ENCODE data around the gene FRS3. TPM values are rescaled to one million over a fixed set of nuclear protein-coding genes. Genes with fewer than 3 reads are reported as not detected.

The FRS3 gene
- total RNA-seq, 1 experiment from 2014 or later = 1.9 TPM

- no peak for DNase-seq (ENCODE audit: low read depth)
These were observed 12.3 kb upstream of the FRS3 start for GRCh38 chr6:41791984-41792383.

DNA sequence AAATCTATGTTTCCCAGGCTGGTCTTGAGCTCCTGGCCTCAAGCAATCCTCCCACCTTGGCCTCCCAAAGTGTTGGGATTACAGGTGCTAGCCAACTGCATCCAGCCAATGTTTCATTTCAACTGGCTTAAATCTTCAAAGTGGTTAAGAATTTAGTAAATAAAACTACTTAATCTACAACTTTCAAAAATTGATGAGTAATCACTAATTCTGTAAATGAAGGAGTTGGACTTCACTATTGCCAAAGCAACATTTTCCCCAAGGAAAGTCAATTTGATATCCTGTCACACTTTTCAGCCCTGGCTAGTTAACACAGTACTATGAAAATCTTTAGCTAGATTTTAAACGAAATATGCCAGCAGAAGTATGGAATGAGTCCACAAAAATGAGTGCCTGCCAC is 11.6 kb upstream of the FRS3 start:
- DNase-seq (ENCODE audit: low read depth) = no peak

DNA sequence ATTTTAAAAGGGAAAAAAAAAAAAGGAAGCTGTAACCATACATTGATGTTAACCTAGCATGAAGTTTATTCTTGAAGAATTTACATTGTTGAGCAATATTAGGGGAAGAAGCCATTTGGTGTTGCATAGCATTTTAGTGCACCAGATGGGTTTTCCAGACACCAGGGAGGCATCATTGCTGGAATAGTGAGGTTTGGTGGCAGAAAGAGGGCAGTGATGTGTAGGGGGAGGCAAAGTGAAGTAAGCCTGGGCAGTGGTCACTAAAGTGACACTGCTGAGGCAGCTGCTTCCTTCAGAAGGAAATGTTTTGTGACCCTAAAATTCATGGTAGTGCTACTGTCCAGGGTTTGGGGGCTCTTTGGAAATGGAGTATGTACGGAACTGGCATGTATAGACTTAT is 10.3 kb upstream of the FRS3 start:
- DNase-seq (ENCODE audit: low read depth) = no peak

GRCh38 chr6:41789390-41789724 is 9.7 kb upstream of the FRS3 start:
- DNase-seq (ENCODE audit: low read depth) = no peak

DNA sequence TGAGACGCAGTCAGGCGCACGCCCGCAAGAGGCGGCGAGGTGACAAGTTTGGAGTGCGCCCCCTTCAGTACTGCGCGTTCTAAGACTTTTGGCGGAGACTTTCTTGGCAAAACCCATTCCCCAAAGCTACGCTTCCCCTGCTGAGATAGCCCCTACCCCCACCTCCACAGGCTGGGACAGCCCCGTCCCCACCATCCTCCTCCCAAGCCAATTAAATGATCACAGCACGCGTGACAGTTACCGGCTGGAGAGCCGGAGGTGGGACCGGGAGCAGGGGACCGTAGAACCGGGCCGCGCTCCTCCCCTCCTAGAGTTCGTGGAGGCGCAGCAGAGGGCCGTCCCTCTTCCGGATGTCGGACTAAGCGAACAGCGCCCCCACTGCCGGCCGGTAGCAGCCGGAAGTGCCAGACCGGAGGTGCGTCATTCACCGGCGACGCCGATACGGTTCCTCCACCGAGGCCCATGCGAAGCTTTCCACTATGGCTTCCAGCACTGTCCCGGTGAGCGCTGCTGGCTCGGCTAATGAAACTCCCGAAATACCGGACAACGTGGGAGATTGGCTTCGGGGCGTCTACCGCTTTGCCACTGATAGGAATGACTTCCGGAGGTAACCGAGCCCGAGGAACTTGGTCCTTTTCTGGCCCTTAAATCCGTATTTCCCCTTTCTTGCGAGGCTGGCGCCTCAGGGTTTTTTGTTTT is 7.7 kb upstream of the FRS3 start, which contains the start of gene TOMM6:
TSS of gene TOMM6 (plus strand) at position 476 of the 699 bp plus-strand sequence. CDS start at position 480, 4 bp downstream.
- peak; percentile 94 for DNase-seq (ENCODE audit: low read depth)

DNA sequence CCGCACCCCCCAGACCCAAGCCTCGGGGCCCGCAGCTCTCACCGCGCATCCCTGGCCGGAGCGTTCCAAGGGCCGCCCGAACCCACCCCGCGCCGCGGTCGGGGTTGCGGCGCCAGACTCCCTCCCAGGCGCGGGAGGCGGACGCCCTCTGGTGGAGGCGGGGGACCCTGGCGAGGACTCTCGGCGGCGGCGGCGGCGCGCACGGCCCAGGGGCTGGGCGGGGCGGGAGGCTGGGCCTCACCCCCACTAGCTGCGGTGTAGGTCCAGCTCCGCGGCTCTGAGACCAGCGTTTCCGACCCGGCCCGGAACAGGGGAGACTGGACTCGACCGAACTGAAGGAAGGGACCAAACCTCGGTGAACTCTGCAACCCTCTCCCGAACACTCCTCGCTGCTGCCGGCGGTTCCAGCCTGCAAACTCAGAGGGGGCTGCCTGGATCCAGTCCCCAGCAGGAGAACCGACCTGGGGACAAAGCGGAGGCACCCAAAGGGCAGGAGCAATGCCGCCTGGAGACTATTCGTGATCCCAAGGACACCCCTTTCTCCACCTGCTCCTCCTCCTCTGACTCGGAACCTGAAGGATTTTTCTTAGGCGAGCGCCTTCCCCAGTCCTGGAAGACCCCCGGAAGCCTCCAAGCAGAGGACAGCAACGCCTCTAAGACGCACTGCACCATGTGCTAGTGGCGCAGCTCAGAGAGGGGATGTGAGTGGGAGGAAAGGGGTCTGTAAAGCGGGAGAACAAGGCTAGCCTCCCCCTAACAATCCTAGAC is 6.9 kb upstream of the FRS3 start:
- peak; percentile 64 for DNase-seq (ENCODE audit: low read depth)

DNA sequence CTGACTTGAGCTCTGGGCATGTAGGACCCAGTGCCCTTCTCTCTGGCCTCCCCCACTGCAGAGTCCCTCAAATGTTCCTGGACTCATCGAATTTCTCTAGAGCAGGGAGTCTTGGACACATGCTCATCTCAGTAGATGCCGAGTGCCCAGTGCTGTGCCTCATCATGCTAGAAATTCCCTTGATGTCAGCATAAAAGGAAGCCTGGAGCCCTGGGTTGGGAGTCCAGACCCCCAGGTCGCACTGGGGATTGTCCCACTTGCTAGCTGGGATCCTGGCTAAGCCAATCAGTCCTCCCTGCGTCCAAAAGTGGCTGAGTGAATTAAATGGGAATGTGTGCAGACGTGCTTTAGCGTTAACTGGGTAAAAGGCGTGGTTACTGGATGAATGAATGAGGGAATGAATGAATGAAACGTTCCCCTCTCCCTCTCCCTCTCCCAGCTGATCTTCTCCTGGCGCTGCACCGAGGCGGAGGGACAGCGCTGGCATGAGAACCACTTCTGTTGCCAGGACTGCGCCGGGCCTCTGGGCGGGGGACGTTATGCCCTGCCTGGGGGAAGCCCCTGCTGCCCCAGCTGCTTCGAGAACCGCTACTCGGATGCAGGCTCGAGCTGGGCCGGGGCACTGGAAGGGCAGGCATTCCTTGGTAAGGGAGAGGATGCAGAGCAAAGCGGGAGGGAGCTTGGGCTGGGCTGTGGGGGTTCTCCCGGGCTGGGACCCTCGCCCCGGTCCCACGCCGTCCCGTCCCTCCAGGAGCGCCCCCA is 6.2 kb upstream of the FRS3 start:
- DNase-seq (ENCODE audit: low read depth) = no peak

DNA sequence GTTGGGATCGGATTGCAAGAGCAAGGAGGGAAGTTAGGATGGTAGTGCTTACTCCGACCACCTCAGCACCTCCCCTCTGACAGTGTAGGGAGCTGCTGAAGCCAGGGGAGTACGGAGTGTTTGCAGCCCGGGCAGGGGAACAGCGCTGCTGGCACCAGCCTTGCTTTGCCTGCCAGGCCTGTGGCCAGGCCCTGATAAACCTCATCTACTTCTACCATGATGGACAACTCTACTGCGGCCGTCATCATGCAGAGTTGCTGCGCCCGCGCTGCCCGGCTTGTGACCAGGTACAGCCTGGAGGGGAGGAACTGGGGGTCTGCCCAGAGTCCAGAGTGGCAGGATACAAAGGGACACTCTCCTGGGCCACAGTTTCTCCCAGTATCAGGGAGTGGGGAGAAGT is 5.6 kb upstream of the FRS3 start:
- DNase-seq (ENCODE audit: low read depth) = no peak

- DNase-seq (ENCODE audit: low read depth) = no peak
These were observed 5.0 kb upstream of the FRS3 start for GRCh38 chr6:41784581-41785171.

DNA sequence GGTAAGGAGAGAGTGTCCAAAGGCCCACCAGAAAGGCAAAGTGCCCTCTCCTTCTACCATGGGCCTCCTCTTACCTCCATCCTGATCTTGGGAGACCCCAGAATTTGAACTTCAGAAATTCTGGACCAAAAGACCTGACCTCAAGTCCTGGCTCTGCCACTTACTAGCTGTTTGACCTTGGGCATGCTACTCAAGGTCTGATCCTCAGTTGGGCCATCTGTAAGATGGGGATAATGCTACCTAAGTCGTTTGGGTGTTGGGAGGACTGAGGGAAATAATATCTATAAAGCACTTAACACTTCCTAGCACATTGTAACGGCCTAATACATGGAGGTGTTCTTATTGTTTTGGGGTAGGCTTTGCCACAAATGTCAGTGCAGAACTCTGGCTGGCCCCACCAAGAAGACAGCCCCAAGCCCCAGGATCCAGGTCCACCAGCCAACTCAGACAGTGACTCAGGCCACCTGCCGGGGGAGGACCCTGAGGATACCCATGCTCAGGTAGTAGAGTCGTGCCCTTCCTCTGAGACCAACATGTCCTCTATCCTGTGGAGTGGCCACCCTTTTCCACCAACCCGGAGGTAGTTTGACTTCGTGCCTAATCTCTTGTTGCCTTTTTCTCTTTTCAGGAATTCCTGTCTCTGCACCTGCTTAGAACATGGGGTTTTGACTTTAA is 3.5 kb upstream of the FRS3 start:
- DNase-seq (ENCODE audit: low read depth) = no peak

- no peak for DNase-seq (ENCODE audit: low read depth)
These were observed 1.6 kb upstream of the FRS3 start for GRCh38 chr6:41781366-41781730.

DNA sequence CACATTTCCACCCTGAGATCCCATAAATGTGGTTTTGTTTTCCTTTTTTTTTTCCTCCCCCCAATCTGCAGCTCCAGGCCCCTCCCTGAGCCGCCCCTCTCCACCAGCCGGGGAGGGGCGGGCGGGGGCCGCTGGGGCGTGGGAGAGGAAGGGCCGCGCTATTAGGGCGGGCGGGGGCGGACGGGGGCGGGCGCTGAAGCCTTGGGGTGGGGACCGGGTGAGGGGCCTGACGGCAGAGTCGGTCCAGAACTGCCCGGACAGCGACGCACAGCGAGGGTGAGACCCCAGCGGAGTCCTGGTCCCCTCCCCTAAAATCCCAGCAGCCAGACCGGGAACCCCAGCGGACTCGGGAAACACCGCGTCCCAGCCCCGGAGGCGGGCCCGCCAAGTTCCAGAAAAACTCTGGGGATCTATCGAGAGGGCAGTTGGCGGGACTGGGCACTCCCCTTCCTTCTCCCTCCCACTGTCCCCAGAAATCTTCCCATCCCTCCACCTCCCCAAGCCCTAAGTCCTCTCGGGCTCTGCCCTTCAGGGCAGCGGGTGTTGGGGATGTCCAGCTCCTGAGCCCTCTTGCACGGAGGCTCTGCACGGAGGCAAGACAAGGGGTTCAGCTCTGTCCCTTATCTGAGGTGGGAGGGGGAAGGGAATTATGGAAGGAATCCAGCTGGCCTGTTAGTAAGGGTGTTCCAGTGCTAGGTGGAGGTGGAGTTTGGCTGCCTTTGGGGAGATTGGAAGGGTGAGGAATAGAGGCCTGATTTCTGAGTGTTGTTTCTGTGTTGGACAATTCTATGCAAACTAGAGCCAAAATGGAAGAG is 1.1 kb upstream of the FRS3 start, which contains the start of gene PRICKLE4:
TSS of gene PRICKLE4 (plus strand) at position 232 of the 815 bp plus-strand sequence. CDS start 2,692 bp downstream, outside the sequence.
- DNase-seq (ENCODE audit: low read depth) = no peak

DNA sequence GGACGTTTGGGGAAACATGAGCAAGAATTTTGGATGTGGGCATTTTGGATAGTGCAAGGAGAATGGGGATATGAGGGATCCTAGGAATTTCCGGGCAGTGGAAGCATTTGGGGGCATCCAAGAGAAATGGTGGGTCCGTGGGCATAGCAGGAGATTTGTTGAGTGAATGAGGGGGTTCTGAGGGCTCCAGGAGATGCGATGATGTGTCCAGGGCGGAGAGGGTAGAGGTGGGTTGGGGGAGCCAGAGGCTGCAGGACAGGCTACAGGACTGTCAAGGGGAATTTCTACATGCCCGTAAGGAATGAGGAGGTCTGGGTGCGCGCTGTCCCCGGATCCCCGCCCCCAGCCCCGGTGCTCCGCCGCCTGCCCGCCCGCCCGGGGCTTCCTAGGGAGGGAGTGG is 364 bp downstream of the FRS3 start:
- DNase-seq (ENCODE audit: low read depth) = no peak

DNA sequence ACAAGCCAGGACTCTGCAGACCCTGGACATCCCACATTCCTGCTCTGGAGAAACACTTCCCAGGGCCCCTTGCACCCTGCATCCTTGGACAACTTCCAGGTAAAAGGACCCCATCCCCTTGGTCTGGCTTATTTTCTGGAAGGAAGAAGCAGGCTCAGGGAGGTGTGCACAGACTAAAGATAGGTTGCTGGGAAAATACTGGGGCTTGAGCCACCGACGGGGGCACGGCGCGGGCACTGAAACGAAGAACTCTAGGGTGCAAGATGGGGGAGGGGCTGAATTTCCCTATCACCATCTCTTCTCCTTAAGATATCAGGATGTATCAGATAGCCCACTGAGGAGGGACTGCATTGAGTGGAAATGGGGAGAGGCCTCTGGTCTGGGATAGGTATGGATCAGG is 805 bp downstream of the FRS3 start:
- DNase-seq (ENCODE audit: low read depth) = no peak

- no peak for DNase-seq (ENCODE audit: low read depth)
These were observed 2.0 kb downstream of the FRS3 start for GRCh38 chr6:41777551-41778285.

GRCh38 chr6:41775293-41775882 is 4.3 kb downstream of the FRS3 start:
- no peak for DNase-seq (ENCODE audit: low read depth)

DNA sequence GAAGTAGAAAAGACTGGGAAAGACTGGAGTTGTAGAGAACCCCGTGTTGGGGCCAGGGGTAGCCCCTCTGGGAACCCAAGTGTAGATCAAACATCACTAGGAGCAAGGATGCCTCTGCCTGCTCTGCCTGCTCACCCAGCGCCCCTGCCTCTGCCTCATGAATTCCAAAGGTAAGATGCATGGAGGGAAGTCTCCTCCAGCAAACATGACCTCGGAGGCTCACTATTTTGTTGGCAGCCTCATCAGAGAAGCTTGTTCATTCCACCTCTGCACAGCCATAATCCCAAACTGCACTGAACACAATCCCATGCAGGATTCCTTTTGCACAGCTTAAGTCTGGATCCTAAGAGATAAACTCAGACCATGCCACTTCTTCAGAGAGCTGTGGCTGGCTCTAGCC is 4.9 kb downstream of the FRS3 start:
- DNase-seq (ENCODE audit: low read depth) = no peak

GRCh38 chr6:41771058-41771983 is 8.4 kb downstream of the FRS3 start:
- no peak for DNase-seq (ENCODE audit: low read depth)

Data from HT1080 (cell line).